Fibroblast of skin of back (primary cell): ENCODE results near the gene TRIM69. TPM values are rescaled to one million over a fixed set of nuclear protein-coding genes. Genes with fewer than 3 reads are reported as not detected.
"Not testable (repeated sequence)": the region's sequence is repeated elsewhere in the genome, so short reads cannot be mapped to it uniquely, and the experiment has no call there.

Source experiments
- DNase-seq: peaks from one replicate; pipeline ENCODE4 v3.0.0-alpha.2; 2013
- polyA plus RNA-seq, 2 experiments: library from polyadenylated mRNA; unstranded; fragments of 120-200 nt; gene quantifications; one replicate each; pipeline ENCODE4 v1.2.1, GENCODE V29; 2013; ENCODE audit not compliant: insufficient read length in 2 of 2

The TRIM69 gene
- 17.0 TPM for polyA plus RNA-seq (2013, experiment 1 of 2; ENCODE audit: insufficient read length)
- 14.4 TPM for polyA plus RNA-seq (2013, experiment 2 of 2; ENCODE audit: insufficient read length)

GRCh38 chr15:44736181-44736765 is at the start of gene TRIM69:
TRIM69 (plus strand) TSS chr15:44736528; CDS start chr15:44736705, 177 bp downstream.
- DNase-seq: no peak

- DNase-seq: not testable (repeated sequence)
Measured at GRCh38 chr15:44689318-44689717, 47.0 kb upstream of the TRIM69 start.

- not testable (repeated sequence) for DNase-seq
Measured at GRCh38 chr15:44690245-44690644, 46.1 kb upstream of the TRIM69 start.

GRCh38 chr15:44692659-44693058 is 43.7 kb upstream of the TRIM69 start:
- no peak for DNase-seq

GRCh38 chr15:44694416-44694815 is 41.9 kb upstream of the TRIM69 start:
- DNase-seq: peak; percentile 16

GRCh38 chr15:44695294-44695693 is 41.0 kb upstream of the TRIM69 start:
- DNase-seq: no peak

- DNase-seq: no peak
Measured at GRCh38 chr15:44697014-44697413, 39.3 kb upstream of the TRIM69 start.

GRCh38 chr15:44698641-44699040 is 37.7 kb upstream of the TRIM69 start:
- DNase-seq: no peak

- not testable (repeated sequence) for DNase-seq
Measured at GRCh38 chr15:44700676-44701075, 35.7 kb upstream of the TRIM69 start.

- no peak for DNase-seq
Measured at GRCh38 chr15:44705986-44706385, 30.3 kb upstream of the TRIM69 start.

GRCh38 chr15:44706401-44706800 is 29.9 kb upstream of the TRIM69 start:
- no peak for DNase-seq

- no peak for DNase-seq
Measured at GRCh38 chr15:44706946-44707636, 29.2 kb upstream of the TRIM69 start.

- DNase-seq: peak; percentile 34
Measured at GRCh38 chr15:44710236-44711095, 25.9 kb upstream of the TRIM69 start.

- peak; percentile 94 for DNase-seq
Measured at GRCh38 chr15:44711096-44711742, 25.1 kb upstream of the TRIM69 start, which contains the start of the genes B2M and PATL2. B2M (plus strand) TSS chr15:44711517; CDS start chr15:44711547, 30 bp downstream. PATL2 (minus strand) TSS chr15:44711323; CDS start chr15:44676490, 34,833 bp downstream.

- peak; percentile 37 for DNase-seq
Measured at GRCh38 chr15:44711743-44712345, 24.5 kb upstream of the TRIM69 start.

- DNase-seq: peak; percentile 84
Measured at GRCh38 chr15:44712346-44713005, 23.9 kb upstream of the TRIM69 start.

- peak; percentile 36 for DNase-seq
Measured at GRCh38 chr15:44713006-44713966, 23.0 kb upstream of the TRIM69 start.

GRCh38 chr15:44715142-44715796 is 21.1 kb upstream of the TRIM69 start:
- no peak for DNase-seq

GRCh38 chr15:44715797-44716334 is 20.5 kb upstream of the TRIM69 start:
- no peak for DNase-seq
